SU-DHL-6 (cell line): ENCODE data around the gene UNC5C.

Source experiments
- H2AFZ ChIP-seq: fragments of 200-600 bp; sonication (generic); 2 replicates; pipeline ENCODE4 v1.6.1; 2014; ENCODE audit warnings: low read depth, mild to moderate bottlenecking, moderate library complexity, mixed read lengths, antibody characterized with exemption, low read length; ENCODE audit not compliant: severe bottlenecking
- H3F3A ChIP-seq: fragments of 200-600 bp; shearing (Covaris generic); 2 replicates; pipeline ENCODE4 v1.6.0; 2016; ENCODE audit warnings: antibody characterized with exemption, mild to moderate bottlenecking; ENCODE audit not compliant: insufficient read depth
- H3K27ac ChIP-seq: fragments of 200-600 bp; sonication (generic); 2 replicates; pipeline ENCODE4 v1.5.1; 2016; ENCODE audit warnings: low read depth, mild to moderate bottlenecking, low read length, moderate library complexity, mixed read lengths
- H3K27me3 ChIP-seq: fragments of 200-600 bp; sonication (generic), shearing (Covaris generic); 2 replicates; pipeline ENCODE4 v1.6.0; 2014; ENCODE audit warnings: mild to moderate bottlenecking, low read length
- H3K36me3 ChIP-seq: fragments of 200-600 bp; sonication (generic); 2 replicates; pipeline ENCODE4 v1.6.1; 2014; ENCODE audit warnings: mild to moderate bottlenecking, low read length, mixed read lengths
- H3K4me2 ChIP-seq: fragments of 300-600, 200-600 bp; shearing (Covaris generic), sonication (generic); 2 replicates; pipeline ENCODE4 v1.6.0; 2014; ENCODE audit warnings: low read length, low read depth, mild to moderate bottlenecking; ENCODE audit not compliant: poor library complexity, severe bottlenecking
- H3K4me3 ChIP-seq: fragments of 200-600 bp; sonication (generic); 2 replicates; pipeline ENCODE4 v1.5.1; 2014; ENCODE audit warnings: antibody characterized with exemption, low read length, mild to moderate bottlenecking, mixed read lengths; ENCODE audit not compliant: insufficient read depth, poor library complexity, severe bottlenecking
- H3K79me2 ChIP-seq: fragments of 200-600 bp; sonication (generic); 2 replicates; pipeline ENCODE4 v1.6.1; 2014; ENCODE audit warnings: mild to moderate bottlenecking, low read length, moderate library complexity; ENCODE audit not compliant: insufficient read depth
- H3K9ac ChIP-seq: fragments of 200-600 bp; sonication (generic); 2 replicates; pipeline ENCODE4 v1.7.0; 2014; ENCODE audit warnings: mild to moderate bottlenecking, low read length
- H3K9me2 ChIP-seq: fragments of 200-600 bp; sonication (generic); replicated peaks from 2 replicates; pipeline ENCODE4 v1.6.1; 2014; ENCODE audit warnings: low read length; ENCODE audit not compliant: insufficient read depth
- H3K9me3 ChIP-seq: fragments of 200-600 bp; sonication (generic); 2 replicates; pipeline ENCODE4 v1.6.1; 2014; ENCODE audit warnings: low read length, mixed read lengths; ENCODE audit not compliant: insufficient read depth
- H4K20me1 ChIP-seq: fragments of 200-600 bp; sonication (generic); 2 replicates; pipeline ENCODE4 v1.6.1; 2014; ENCODE audit warnings: low read depth, mild to moderate bottlenecking, antibody characterized with exemption, low read length, moderate library complexity, mixed read lengths
- EZH2phosphoT487 ChIP-seq: fragments of 200-600 bp; sonication (generic), shearing (Covaris generic); conservative IDR thresholded peaks from 2 replicates; pipeline ENCODE4 v1.6.1; 2018; ENCODE audit warnings: mild to moderate bottlenecking, antibody characterized with exemption, low read length, moderate library complexity, mixed read lengths
- TF ChIP-seq, protein P1 (sequence below): fragments of 200-600 bp; sonication (generic); IDR thresholded peaks from one replicate; pipeline ENCODE4 v1.5.1; 2017; ENCODE audit warnings: antibody characterized with exemption, mild to moderate bottlenecking, low read length, moderate library complexity; ENCODE audit not compliant: insufficient read depth, poor library complexity, severe bottlenecking

The UNC5C gene

DNA sequence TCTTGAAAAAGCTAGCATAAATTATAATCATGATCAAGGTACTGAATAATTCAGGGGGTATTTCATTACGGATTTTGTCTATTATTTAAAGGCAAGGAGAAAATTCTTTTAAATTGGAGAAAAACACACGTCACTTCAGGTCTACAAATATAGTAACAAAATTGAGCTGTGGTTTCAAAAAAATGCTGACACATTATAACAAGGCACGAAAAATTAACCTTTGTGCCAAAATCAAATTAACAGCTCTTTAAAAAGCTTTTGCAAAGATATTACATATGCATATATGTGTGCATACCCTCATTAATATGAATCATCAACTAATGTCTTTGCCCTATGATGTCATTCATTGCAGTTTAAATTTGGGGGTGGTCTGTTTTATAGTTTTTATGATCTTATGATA is 44.3 kb downstream of the UNC5C start:
- H2AFZ ChIP-seq, result no peak overlapping the region
- H3K4me3 ChIP-seq, result no peak overlapping the region
- no peaks in the 10 kb centered on the region for H3F3A ChIP-seq
- no peaks in the 10 kb centered on the region for H3K9me3 ChIP-seq
- H4K20me1 ChIP-seq, result no peaks in the 10 kb centered on the region
- no peaks in the 10 kb centered on the region for H3K27me3 ChIP-seq
- H3K36me3 ChIP-seq, result no peaks in the 10 kb centered on the region
- H3K4me2 ChIP-seq, result no peak overlapping the region
- no peak overlapping the region for H3K27ac ChIP-seq
- H3K79me2 ChIP-seq, result no peaks in the 10 kb centered on the region
- TF ChIP-seq, protein P1, sequence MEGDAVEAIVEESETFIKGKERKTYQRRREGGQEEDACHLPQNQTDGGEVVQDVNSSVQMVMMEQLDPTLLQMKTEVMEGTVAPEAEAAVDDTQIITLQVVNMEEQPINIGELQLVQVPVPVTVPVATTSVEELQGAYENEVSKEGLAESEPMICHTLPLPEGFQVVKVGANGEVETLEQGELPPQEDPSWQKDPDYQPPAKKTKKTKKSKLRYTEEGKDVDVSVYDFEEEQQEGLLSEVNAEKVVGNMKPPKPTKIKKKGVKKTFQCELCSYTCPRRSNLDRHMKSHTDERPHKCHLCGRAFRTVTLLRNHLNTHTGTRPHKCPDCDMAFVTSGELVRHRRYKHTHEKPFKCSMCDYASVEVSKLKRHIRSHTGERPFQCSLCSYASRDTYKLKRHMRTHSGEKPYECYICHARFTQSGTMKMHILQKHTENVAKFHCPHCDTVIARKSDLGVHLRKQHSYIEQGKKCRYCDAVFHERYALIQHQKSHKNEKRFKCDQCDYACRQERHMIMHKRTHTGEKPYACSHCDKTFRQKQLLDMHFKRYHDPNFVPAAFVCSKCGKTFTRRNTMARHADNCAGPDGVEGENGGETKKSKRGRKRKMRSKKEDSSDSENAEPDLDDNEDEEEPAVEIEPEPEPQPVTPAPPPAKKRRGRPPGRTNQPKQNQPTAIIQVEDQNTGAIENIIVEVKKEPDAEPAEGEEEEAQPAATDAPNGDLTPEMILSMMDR, result no peak
- TF ChIP-seq EZH2phosphoT487, result no peak
- no peak overlapping the region for H3K9ac ChIP-seq
- no peaks in the 10 kb centered on the region for H3K9me2 ChIP-seq

- H3K4me3 ChIP-seq, result no peak overlapping the region
- TF ChIP-seq, protein P1, result no peak
- TF ChIP-seq EZH2phosphoT487, result no peak
- H3K9me3 ChIP-seq, result no peaks in the 10 kb centered on the region
- no peaks in the 10 kb centered on the region for H3K27me3 ChIP-seq
- no peaks in the 10 kb centered on the region for H3K36me3 ChIP-seq
- no peak overlapping the region for H3K4me2 ChIP-seq
- no peaks in the 10 kb centered on the region for H3F3A ChIP-seq
- no peaks in the 10 kb centered on the region for H3K9me2 ChIP-seq
- no peaks in the 10 kb centered on the region for H3K79me2 ChIP-seq
- H3K27ac ChIP-seq, result no peak overlapping the region
- no peak overlapping the region for H3K9ac ChIP-seq
- H4K20me1 ChIP-seq, result no peaks in the 10 kb centered on the region
- no peak overlapping the region for H2AFZ ChIP-seq
Observed at GRCh38 chr4:95500361-95500760, 48.4 kb downstream of the UNC5C start.

GRCh38 chr4:95499291-95499696 is 49.5 kb downstream of the UNC5C start:
- H3F3A ChIP-seq, result no peaks in the 10 kb centered on the region
- no peak overlapping the region for H3K4me3 ChIP-seq
- no peaks in the 10 kb centered on the region for H3K9me2 ChIP-seq
- H4K20me1 ChIP-seq, result no peaks in the 10 kb centered on the region
- no peak overlapping the region for H3K4me2 ChIP-seq
- no peak overlapping the region for H3K27ac ChIP-seq
- H3K9ac ChIP-seq, result no peak overlapping the region
- H3K36me3 ChIP-seq, result no peaks in the 10 kb centered on the region
- H2AFZ ChIP-seq, result no peak overlapping the region
- H3K9me3 ChIP-seq, result no peaks in the 10 kb centered on the region
- TF ChIP-seq, protein P1, result no peak
- no peak for TF ChIP-seq EZH2phosphoT487
- H3K79me2 ChIP-seq, result no peaks in the 10 kb centered on the region
- no peaks in the 10 kb centered on the region for H3K27me3 ChIP-seq

DNA sequence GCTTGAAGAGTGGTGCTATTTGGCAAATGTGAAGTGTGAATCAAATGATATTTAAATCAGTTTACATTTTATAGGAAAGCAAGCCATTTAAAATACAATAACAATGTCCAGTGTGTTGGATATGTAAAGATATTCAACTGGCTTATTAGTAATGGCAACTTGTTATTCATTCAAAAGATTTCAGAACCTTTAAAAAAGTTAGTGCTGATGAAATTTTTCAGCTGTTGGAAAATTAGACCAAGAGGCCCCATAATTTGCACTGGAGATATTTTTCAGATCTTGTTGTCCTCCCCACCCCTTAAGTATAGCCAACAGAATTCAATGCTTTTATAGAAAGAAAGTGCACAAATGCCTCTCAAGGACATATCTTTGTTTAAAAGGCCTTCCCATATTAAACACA is 54.6 kb downstream of the UNC5C start:
- no peaks in the 10 kb centered on the region for H3F3A ChIP-seq
- H3K9me3 ChIP-seq, result no peaks in the 10 kb centered on the region
- no peak overlapping the region for H3K9ac ChIP-seq
- no peak overlapping the region for H3K4me3 ChIP-seq
- TF ChIP-seq, protein P1, result no peak
- no peak for TF ChIP-seq EZH2phosphoT487
- H3K4me2 ChIP-seq, result no peak overlapping the region
- H4K20me1 ChIP-seq, result no peaks in the 10 kb centered on the region
- H3K36me3 ChIP-seq, result no peaks in the 10 kb centered on the region
- no peaks in the 10 kb centered on the region for H3K9me2 ChIP-seq
- no peak overlapping the region for H3K27ac ChIP-seq
- H2AFZ ChIP-seq, result no peak overlapping the region
- H3K79me2 ChIP-seq, result no peaks in the 10 kb centered on the region
- no peaks in the 10 kb centered on the region for H3K27me3 ChIP-seq
